Activated effector memory CD4-positive, alpha-beta T cell treated with Interleukin-2 at 50 U/mL for 16 hours (primary cell): ENCODE results near the gene BHLHA9.
A peak's percentile ranks its signal among the peaks of the same experiment; 100 is the strongest.

Experiments
- DNase-seq: peaks from one replicate; pipeline ENCODE4 v3.0.0-alpha.2; 2020

The BHLHA9 gene

GRCh38 chr17:1256699-1257098, 13.5 kb upstream of the BHLHA9 start:
- no peak for DNase-seq

- DNase-seq = no peak
Observed at GRCh38 chr17:1260086-1260769, 10.0 kb upstream of the BHLHA9 start.

GRCh38 chr17:1260770-1261161, 9.5 kb upstream of the BHLHA9 start:
- DNase-seq = no peak

- DNase-seq = no peak
Observed at GRCh38 chr17:1264196-1264595, 6.0 kb upstream of the BHLHA9 start.

GRCh38 chr17:1267471-1267943, 2.7 kb upstream of the BHLHA9 start:
- no peak for DNase-seq

- DNase-seq = no peak
Observed at GRCh38 chr17:1271030-1271423, 783 bp downstream of the BHLHA9 start.

- no peak for DNase-seq
Observed at GRCh38 chr17:1271441-1271840, 1.2 kb downstream of the BHLHA9 start.

GRCh38 chr17:1272701-1273100, 2.5 kb downstream of the BHLHA9 start:
- DNase-seq = no peak

- DNase-seq = no peak
Observed at GRCh38 chr17:1273492-1274244, 3.4 kb downstream of the BHLHA9 start.

- DNase-seq = no peak
Observed at GRCh38 chr17:1274245-1274608, 4.0 kb downstream of the BHLHA9 start.

GRCh38 chr17:1275205-1275961, 5.1 kb downstream of the BHLHA9 start:
- no peak for DNase-seq

GRCh38 chr17:1275962-1276736, 5.9 kb downstream of the BHLHA9 start:
- peak; percentile 54 for DNase-seq

- DNase-seq = no peak
Observed at GRCh38 chr17:1280652-1281051, 10.4 kb downstream of the BHLHA9 start.

GRCh38 chr17:1286379-1287106, 16.3 kb downstream of the BHLHA9 start:
- no peak for DNase-seq

GRCh38 chr17:1289695-1290094, 19.5 kb downstream of the BHLHA9 start:
- DNase-seq = no peak

GRCh38 chr17:1290676-1291075, 20.4 kb downstream of the BHLHA9 start:
- DNase-seq = no peak

GRCh38 chr17:1294157-1294717, 24.0 kb downstream of the BHLHA9 start:
- peak; percentile 80 for DNase-seq

GRCh38 chr17:1298606-1299005, 28.4 kb downstream of the BHLHA9 start:
- peak; percentile 14 for DNase-seq

- DNase-seq = no peak
Observed at GRCh38 chr17:1299552-1300370, 29.5 kb downstream of the BHLHA9 start.

- no peak for DNase-seq
Observed at GRCh38 chr17:1300371-1300905, 30.2 kb downstream of the BHLHA9 start.

GRCh38 chr17:1301546-1301945, 31.3 kb downstream of the BHLHA9 start:
- DNase-seq = no peak
